NCI-H82 treated with DMSO at 0.1 percent for 48 hours (cell line): ENCODE data around the gene ASIC4.
A peak's percentile ranks its signal among the peaks of the same experiment; 100 is the strongest.

Source experiments
- DNase-seq: peaks from one replicate; lab custom pipeline; 2025; ENCODE audit not compliant: unreplicated experiment; lab: John Stamatoyannopoulos, UW

ASIC4 gene

DNA sequence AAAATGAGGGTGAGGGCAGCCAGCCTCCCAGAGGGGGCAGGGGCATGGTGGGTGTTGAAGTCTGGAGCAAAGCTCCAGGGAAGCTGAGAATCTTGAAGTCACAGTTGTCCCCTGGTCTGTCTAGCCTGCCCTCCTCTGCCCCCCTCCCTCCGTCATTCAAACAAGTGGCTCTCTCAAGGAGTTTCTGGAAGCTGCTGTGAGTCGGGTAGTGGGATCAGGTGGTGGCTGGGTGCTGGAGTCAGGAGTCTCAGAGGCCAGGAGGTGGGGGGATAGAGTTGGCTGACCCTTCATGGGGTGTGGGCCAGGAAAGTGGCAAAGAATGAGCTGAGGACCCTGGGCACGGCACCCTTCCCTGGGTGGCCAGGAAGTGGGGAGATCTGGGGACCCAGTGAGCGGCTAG lies 495 bp upstream of the ASIC4 start:
- peak; percentile 19 for DNase-seq

DNA sequence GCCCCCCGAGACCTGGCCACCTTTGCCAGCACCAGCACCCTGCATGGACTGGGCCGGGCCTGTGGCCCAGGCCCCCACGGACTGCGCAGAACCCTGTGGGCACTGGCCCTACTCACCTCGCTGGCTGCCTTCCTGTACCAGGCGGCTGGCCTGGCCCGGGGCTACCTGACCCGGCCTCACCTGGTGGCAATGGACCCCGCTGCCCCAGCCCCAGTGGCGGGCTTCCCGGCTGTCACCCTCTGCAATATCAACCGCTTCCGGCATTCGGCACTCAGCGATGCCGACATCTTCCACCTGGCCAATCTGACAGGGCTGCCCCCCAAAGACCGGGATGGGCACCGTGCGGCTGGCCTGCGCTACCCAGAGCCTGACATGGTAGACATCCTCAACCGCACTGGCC lies 554 bp downstream of the ASIC4 start:
- DNase-seq = no peak

DNA sequence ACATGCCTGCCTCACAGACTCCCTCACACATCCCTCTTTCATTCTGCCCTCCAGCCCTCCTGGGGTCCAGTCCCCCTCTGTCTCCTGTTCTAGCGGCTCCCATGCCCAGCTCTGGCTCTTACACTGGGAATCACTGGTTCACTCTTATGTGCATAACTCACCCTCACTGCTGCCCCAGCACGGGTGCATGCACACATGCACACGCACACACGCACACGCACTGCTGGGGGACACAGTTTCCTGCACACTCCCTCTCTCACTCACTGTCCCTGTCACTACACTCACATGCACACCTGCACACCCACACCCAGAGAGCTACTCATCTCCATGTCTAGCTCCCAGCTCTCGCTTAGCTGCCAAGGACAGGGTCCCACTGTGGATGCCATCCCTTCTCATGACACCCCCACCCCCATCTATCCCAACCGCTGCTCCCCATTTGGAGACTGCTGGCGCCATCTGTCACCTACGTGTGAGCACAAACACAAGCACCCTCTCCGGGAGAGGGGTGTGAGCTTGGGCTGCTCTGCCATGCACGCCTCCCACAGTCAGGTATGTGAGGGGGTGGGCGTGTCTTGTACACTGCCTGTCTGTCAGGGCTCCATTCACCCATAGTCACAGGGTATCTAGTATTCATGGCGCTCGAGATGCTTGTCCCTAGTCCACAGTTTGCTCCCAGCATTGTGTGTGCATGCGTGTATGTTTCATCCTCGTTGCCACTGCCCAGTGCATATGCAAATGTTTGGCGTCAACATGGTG lies 1.8 kb downstream of the ASIC4 start:
- no peak for DNase-seq

DNA sequence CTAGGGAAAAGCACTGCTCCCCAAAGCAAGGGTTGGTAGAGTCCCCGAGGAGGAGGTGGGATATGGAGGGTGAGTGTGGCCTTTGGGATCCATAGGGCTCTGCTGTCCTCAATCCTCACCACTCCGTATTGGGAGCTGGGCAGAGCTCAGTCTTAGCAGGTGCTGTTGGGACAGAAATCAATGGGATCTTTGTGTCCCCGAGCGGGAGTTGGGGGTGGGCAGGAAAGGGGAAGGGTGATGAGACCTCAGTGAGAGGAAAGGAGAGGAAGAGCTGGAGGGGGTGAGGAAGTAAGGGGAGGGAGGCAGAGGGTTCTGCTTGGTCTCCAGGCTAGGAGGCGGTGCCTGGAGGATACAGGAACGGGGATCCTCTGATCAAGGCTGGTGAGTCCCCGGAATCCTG lies 2.6 kb downstream of the ASIC4 start:
- no peak for DNase-seq

GRCh38 chr2:219517954-219518778 lies 3.9 kb downstream of the ASIC4 start:
- DNase-seq = peak; percentile 73

- no peak for DNase-seq
Measured at GRCh38 chr2:219519526-219519916, 5.2 kb downstream of the ASIC4 start.

- DNase-seq = peak; percentile 86
Measured at GRCh38 chr2:219520079-219520478, 5.8 kb downstream of the ASIC4 start.

DNA sequence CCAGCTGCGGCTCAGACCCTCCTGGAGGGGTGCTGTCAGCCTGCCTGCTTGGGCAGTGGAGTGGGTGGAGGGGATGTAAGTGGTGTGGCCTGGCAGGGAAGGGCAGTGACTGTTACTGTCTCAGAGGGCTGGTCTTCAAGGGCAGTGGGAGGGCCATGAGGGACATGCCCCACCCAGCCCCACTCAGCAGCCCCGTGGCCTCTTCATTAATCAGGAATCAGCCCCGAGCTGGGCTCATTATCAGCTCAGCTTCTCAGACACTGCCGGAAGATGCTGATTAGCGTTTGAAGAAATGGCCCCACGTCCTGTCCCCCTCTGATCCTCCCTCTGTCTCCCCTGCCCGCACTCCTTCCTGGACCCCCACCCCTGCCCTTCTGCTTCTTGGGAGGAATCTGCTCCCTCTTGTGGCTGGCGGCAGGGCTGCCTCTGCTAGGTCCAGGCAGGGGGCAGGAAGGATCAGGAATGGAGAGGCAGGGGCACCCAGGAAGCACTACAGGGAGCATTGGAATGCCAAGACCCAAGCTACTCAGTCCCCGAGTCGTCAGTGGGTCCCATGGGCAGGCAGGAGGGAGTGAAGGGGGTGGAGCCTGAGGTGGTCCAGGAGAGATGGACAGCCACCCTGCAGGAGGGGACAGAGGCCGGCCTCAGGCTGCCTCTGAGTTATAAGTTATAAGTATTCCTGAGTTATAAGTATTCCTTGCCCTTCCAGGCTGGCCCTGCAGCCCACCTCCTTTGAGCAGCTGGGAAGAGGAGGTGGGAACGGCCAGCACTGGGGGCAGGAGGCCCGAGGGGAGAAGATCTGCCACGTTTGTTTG lies 7.0 kb downstream of the ASIC4 start:
- DNase-seq = peak; percentile 98

GRCh38 chr2:219522111-219523030 lies 8.1 kb downstream of the ASIC4 start:
- peak; percentile 97 for DNase-seq

GRCh38 chr2:219523031-219523671 lies 8.9 kb downstream of the ASIC4 start:
- DNase-seq = no peak

- no peak for DNase-seq
Measured at GRCh38 chr2:219524817-219525216, 10.5 kb downstream of the ASIC4 start.

DNA sequence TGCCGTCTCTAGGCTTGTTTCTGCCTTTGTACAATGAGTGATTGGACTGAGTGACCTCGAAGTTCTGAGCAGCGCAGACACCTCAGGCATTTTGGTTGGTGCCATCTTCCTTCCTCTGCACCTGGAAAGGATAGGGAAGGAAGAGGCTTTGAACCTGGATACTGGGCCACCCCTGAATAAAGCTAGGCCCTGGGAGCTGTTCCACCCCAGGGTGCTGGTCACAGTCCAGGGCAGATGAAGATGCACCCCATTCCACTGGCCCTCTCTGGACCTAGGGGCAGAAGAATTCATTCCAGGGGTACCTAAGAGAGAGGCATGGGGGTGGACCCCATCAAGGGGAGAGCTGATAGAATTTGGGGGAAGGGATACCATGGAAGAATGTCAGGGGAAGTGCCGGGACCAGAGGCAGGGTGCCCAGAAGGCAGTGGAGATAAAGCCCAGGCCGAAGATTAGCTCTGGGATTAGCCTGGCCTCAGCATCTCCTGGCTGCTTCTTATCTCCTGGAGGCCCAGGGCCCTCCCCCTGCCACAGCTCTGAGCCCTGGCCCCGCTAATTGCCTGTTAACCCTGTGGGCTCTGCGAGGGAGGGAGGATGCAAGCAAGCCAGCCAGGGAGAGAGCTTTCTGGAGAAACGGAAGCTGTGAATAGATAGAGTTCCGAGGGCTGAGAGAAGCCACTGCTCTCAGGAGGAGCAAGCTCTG lies 11.4 kb downstream of the ASIC4 start:
- DNase-seq = peak; percentile 95

DNA sequence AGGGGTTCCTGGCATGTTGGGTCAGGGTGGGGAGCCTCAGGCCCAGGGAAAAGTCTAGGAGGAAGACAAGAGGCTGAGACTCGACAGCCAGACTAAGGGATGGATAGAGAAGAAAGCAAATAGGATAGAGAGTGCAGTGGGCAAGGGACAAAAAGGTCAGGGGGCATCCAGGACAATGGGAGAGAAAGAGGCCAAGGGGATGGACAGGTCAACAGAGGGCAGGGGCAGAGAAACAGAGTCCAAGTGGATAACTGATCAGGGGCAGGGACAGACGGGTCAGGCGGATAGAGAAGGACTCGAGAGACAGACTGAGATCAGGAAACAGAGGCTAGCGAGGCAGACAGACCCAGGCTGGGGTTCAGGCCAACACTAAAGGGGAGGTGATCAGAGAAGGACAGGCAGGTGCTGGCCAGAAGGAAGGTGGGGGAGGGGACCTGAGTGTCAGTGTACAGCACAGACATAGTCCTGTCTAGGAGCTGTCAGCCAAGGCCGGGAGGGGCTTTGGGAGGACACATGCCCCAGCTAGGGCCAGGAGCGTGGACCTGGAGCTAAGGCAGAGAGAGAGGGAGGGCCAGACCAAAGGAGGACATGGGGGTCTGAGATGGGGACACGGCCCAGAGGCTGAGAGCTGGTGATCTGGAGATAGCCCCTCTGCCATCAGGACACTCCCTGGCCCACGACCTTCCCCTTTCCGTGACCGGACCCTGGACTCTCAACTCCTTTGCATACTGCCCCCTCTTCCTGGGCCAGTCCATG lies 12.2 kb downstream of the ASIC4 start:
- peak; percentile 9 for DNase-seq

- no peak for DNase-seq
Measured at GRCh38 chr2:219527076-219527394, 12.8 kb downstream of the ASIC4 start.

DNA sequence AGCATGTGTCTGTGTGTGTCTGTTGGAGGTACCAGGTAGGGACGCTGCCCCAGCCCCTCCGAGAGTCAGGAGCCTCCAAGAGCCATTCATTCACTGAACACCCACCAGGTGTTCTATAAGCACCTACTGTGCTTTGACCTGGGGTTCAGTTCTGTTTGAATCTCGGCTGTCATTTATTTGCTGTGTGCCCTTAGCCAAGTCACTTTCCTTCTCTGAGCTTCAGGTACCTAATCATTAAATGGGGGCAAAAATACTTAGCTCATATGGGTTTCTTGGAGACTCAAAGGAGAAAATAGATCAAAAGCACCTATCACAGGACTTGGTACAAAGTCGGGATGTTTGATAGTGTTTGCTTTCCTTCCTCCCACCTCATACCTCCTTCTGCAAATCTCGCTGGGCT lies 13.2 kb downstream of the ASIC4 start:
- no peak for DNase-seq

DNA sequence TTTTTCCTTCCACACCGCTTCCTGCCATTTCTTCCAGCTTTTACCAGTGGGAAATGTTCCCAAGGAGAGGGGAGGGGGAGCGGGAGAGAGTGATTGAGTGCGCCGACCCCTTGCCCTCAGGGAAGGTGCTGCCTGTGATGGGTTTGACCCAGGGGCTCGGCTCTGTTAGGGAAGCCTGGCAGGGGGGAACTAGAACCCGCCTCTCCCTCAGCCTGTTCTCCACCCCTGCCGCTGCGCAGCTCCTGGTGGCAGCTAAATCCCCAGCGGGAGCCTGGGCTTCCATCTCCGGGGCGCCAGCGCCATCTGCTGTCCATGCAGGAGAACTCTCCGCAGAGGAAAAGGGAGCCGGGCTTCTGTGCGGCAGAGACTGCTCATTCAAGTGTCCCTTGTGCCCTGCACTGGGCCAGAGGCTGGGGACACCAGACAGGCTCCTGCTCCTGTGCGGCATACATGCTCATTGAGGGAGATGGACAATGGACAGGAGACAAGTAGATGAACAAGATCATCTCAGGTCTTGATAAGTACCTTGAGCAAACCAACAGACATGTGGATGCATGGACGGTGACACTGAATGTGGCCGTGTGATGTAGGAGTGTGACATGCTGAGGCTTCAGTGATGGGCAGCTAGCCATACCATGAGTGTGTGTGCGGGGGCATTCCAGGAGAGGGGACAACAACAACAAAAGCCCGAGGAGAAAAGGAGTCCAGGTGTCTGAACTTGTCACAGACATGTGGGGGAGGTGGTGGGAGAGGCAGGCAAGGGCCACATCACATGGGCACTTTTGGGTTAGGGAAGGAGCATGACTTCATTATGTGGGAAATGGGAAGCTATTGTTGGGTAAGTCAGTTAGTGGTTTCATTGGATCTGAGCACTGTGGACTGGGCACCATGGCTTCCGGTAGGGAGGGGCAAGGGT lies 16.0 kb downstream of the ASIC4 start:
- DNase-seq = peak; percentile 79

DNA sequence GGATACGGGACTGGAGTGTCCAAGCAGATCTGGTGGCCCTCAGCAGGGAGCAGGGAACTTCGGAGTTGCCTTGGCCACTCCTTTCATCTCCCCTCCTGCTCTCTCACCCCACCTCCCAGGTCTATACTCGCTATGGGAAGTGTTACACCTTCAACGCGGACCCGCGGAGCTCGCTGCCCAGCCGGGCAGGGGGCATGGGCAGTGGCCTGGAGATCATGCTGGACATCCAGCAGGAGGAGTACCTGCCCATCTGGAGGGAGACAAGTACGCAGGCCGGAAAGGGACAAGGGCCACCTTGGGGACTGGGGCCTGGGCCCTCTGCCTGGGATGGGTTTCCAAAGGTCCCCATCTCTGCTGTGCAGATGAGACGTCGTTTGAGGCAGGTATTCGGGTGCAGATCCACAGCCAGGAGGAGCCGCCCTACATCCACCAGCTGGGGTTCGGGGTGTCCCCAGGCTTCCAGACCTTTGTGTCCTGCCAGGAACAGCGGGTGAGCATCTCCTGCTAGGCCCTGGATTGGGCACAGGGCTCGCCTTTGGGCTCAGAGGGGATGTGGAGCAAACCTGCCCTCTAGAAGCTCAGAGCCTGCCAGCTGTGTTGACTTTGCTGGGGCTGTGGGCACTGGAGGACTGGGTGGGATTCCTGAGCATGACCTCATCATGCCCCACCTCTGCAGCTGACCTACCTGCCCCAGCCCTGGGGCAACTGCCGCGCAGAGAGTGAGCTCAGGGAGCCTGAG lies 17.5 kb downstream of the ASIC4 start:
- DNase-seq = no peak
